Omental fat pad (tissue), 4 donors: ENCODE data around the gene PPP1R7. TPM values are rescaled to one million over a fixed set of nuclear protein-coding genes. Genes with fewer than 3 reads are reported as not detected.

ENCODE experiments used
- ATAC-seq: fragments of 150-250 bp; one replicate; pipeline ENCODE4 v1.9.1; 2016; ENCODE audit warnings: mild to moderate bottlenecking, moderate library complexity; ENCODE audit not compliant: low FRiP score
- DNase-seq: peaks from one replicate; pipeline ENCODE4 v3.0.0-alpha.2; 2019; ENCODE audit warnings: low spot score
- CTCF ChIP-seq, 3 donors: fragments of 450-650 bp; IDR thresholded peaks; one replicate each; pipeline ENCODE4 v1.5.1; 2016 to 2017; ENCODE audit warnings: antibody characterized with exemption in 3 of 3, mild to moderate bottlenecking in 3 of 3, moderate library complexity in 2 of 3
- total RNA-seq, 4 donors: library from RNA; depleted of rRNA; stranded (reverse); fragments of >200 nt; gene quantifications; one replicate each; pipeline ENCODE4 v1.1.0, GENCODE V29; 2016

The PPP1R7 gene
- total RNA-seq, 4 donors from 2014 or later: 33.4 to 41.8 (median 35.4) TPM

GRCh38 chr2:241204010-241204384 is 53.7 kb downstream of the PPP1R7 start:
- TF ChIP-seq CTCF (IDR thresholded peaks at IDR 0.05): no peak
- DNase-seq (no peak), ATAC-seq (no peak)

GRCh38 chr2:241204490-241204889 is 54.2 kb downstream of the PPP1R7 start:
- ATAC-seq (no peak), DNase-seq (no peak)
- no peak for TF ChIP-seq CTCF (IDR thresholded peaks at IDR 0.05)

GRCh38 chr2:241205086-241205485 is 54.8 kb downstream of the PPP1R7 start:
- TF ChIP-seq CTCF (IDR thresholded peaks at IDR 0.05): no peak
- no peak for DNase-seq
- no peak for ATAC-seq

GRCh38 chr2:241207151-241207550 is 56.9 kb downstream of the PPP1R7 start:
- ATAC-seq: no peak
- no peak for TF ChIP-seq CTCF (IDR thresholded peaks at IDR 0.05)
- DNase-seq: no peak

GRCh38 chr2:241207641-241208040 is 57.4 kb downstream of the PPP1R7 start:
- ATAC-seq (no peak), DNase-seq (no peak)
- TF ChIP-seq CTCF (IDR thresholded peaks at IDR 0.05): no peak

GRCh38 chr2:241208058-241208457 is 57.8 kb downstream of the PPP1R7 start:
- no peak for TF ChIP-seq CTCF (IDR thresholded peaks at IDR 0.05)
- ATAC-seq (no peak), DNase-seq (no peak)

- DNase-seq (no peak), ATAC-seq (no peak)
- TF ChIP-seq CTCF (IDR thresholded peaks at IDR 0.05): no peak
Measured at GRCh38 chr2:241209271-241209670, 59.0 kb downstream of the PPP1R7 start.
